Breast epithelium (tissue), 3 donors: ENCODE measurements around the gene TGM3.

Experiments
- POLR2A ChIP-seq: fragments of 450-650 bp; IDR thresholded peaks from one replicate; pipeline ENCODE4 v1.6.1; 2016; ENCODE audit warnings: antibody characterized with exemption, mild to moderate bottlenecking, moderate library complexity
- POLR2AphosphoS5 ChIP-seq, 3 donors: sonication (generic); formaldehyde crosslinking; IDR thresholded peaks; one replicate each; pipeline ENCODE4 v1.6.1; 2017; ENCODE audit warnings: antibody characterized with exemption in 3 of 3
- TF ChIP-seq, protein P1 (sequence below), 3 donors: fragments of 450-650 bp; IDR thresholded peaks; one replicate each; pipeline ENCODE4 v1.5.1; 2016 to 2017; ENCODE audit warnings: antibody characterized with exemption in 3 of 3, mild to moderate bottlenecking in 3 of 3, moderate library complexity in 3 of 3

DNA sequence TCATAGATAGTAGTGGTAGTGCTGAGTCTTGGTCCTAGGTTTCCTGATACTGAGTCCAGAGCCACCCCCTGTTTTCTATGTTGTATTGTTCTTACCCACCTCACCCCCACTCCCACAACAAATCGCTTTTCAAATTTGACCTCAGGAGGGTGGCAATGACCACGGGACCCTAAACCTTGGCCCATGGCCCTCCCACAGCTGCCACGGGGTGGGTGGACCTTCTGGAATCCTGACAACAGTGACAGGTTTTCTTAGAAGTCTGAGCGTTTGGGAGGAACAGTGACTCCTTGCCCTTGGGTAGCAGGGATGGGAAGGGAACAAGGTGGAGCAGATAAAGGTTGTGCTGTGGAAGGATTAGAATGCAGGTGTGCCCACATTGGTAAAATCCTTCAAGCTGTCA, 36.9 kb downstream of the TGM3 start:
- TF ChIP-seq, protein P1, sequence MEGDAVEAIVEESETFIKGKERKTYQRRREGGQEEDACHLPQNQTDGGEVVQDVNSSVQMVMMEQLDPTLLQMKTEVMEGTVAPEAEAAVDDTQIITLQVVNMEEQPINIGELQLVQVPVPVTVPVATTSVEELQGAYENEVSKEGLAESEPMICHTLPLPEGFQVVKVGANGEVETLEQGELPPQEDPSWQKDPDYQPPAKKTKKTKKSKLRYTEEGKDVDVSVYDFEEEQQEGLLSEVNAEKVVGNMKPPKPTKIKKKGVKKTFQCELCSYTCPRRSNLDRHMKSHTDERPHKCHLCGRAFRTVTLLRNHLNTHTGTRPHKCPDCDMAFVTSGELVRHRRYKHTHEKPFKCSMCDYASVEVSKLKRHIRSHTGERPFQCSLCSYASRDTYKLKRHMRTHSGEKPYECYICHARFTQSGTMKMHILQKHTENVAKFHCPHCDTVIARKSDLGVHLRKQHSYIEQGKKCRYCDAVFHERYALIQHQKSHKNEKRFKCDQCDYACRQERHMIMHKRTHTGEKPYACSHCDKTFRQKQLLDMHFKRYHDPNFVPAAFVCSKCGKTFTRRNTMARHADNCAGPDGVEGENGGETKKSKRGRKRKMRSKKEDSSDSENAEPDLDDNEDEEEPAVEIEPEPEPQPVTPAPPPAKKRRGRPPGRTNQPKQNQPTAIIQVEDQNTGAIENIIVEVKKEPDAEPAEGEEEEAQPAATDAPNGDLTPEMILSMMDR (IDR thresholded peaks at IDR 0.05) = no peak
- no peak for TF ChIP-seq POLR2A
- no peak for TF ChIP-seq POLR2AphosphoS5 (IDR thresholded peaks at IDR 0.05)
